CD4-positive, alpha-beta T cell treated with Interleukin-6 for 4 hours (primary cell): ENCODE results near the gene PSMA6.
A peak's percentile ranks its signal among the peaks of the same experiment; 100 is the strongest.
"Not testable (repeated sequence)": the region's sequence is repeated elsewhere in the genome, so short reads cannot be mapped to it uniquely, and the experiment has no call there.

ENCODE experiments used
- DNase-seq: peaks from one replicate; pipeline ENCODE4 v3.0.0-alpha.2; 2020; ENCODE audit warnings: mixed read lengths

Gene PSMA6

DNA sequence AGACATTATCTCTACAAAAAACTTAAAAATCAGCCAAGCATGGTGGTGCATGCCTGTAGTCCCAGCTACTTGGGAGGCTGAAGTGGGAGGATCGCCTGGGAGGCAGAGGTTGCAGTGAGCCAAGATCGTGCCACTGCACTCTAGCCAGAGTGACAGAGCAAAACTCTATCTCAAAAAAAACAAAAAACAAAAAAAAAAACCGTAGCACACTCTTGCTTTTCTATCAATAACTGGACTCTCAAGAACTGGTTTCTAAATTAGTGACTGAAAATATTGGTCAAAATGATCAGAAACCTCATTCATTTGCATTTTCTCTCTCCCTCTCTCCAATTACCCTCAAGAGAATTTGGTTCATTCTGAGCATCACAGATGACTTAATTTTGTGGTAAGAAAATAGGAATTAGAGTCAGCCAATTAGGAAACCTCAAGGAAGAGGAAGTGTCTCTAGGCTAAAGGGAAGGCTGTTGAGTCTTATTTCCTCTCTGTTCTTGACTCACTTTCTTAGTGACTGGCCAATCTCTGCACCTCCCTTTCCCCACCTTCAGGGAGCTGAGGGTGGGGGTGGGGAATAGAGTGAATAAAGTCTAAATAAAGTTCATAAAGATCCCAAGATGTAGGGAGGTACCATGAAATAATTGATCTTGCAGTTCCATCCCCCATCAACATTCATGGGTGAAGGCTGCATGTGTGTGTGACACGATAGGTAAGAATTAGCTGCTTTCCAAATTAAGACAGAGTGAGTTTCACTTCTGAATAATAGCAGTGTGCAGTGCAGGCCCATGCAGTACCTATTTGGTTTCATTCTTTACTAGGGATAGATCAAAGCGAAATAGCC is 6.8 kb upstream of the PSMA6 start:
- peak; percentile 17 for DNase-seq

DNA sequence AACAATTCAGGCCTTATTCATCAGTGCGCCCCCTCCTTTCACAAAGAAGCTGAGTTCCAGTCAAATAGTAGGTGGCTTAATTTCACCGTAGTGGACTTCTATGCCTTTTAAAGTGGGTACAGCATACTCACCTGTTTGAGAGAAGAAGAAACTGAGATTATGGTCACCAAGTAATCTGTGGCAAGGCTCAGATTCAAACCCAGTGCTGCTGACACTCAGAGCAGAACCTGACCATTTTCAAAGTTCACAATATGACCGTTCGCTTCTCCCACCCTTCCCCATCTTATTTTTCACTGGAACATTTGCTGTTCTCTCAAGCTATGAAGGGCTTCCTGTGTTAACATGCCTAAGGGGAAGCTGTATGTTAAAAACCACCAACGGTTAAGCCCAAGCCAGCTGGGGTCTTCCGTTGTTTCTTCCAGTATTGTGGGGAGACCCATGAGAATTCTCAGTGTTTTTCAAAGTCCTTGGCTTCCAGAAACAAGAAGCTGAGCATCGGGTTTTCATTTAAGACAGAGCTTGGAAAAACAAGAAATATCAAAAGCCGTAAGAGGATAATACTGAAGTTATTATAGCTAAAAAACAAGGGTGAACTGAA is 6.1 kb upstream of the PSMA6 start:
- no peak for DNase-seq

DNA sequence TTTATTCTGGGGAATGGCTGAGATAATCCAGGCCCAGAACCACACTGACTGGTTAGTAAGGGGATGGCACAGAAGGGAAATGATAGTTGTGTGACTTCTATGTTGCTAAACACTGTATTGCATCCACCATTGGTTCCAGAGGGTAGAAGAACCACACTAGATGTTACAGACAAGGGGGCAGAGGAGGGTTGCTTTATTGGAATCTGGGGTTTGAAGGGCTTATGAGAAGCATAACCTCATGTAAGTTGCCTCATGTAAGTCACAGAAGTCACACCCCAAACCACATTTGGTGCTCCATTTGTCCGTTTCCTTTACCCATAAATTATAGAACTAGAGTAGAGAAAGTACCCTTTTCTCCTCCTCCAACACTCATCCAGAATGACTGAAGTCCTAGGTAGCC is 5.5 kb upstream of the PSMA6 start:
- DNase-seq: no peak

DNA sequence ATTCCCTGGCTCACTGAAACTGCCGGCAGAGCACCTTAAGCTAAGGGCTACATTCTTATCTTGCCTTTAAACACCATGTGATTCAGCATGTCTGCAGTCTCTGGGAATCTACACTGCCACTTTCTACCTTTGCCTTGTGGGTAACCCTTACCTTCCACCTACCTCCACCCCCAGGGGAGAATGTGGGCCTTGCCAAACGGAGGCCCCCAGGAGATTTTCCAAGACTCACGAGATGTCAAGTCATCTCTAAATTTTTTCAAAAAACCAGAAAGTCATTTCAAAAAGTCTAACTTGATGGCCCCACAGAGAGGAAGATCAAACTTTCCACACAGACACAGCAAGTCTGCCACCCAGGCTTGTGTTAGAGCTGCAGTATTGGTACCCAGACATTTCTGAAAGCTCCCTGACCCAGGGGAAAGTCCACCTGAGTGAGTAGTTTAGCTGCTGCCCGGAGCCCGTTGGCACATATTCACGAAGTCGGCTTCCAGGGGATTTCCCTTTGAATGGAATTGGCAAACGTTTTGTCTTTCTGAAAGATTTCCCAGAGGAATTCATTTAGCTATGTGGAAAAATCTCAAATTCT is 4.7 kb upstream of the PSMA6 start:
- DNase-seq: no peak

DNA sequence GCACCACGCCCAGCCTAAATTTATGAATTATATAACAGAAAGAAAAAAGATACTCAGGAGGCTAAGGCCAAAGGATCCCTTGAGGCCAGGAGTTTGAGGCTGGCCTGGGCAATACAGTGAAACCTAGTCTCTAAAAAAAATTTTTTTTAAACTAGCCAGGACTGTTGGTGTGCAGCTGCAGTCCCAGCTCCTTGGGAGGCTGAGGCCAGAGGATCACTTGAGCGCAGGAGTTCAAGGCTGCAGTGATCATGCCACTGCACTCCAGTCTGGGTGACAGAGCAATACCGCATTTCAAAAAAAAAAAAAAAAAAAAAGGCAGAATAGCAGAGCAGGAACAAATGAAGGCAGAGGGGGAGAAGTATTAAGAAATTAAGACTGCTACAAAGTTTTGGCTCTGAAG is 2.6 kb upstream of the PSMA6 start:
- DNase-seq: no peak

DNA sequence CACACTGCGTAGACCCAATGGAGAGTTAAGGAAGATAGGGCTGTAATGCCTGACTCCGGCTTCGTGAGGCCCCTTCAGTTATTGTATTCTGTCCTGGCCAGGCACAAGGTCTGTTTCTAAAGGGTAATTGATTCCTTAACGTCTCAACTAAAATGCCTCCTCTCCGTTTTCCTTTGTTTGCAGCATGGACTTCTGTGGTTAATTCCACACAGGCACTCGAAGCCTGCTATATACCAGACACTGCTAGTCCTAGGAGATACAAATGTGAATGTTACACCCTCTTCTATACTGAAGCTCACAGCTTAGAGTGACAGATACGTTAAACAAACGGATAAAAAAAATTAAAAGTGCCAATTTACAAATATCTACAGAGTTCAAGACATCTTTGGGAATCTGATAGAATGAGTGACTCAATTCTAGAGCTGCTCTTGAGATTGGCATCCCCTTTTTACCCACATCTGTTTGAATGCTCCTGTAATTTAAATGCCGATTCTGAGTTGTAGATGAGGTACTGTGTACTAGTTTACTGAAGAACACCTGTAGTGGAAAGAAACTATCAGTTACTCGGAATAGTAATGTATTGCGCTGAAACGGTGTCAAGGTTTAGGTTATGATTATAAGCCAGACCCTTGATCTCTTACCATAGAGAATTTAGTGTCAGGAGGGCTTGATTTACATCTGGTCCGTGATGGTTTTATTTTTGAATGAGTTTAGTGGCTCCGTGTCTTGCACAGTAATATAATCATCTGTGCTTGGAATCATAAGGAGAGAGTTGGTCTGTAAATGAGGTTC is 784 bp downstream of the PSMA6 start:
- no peak for DNase-seq

DNA sequence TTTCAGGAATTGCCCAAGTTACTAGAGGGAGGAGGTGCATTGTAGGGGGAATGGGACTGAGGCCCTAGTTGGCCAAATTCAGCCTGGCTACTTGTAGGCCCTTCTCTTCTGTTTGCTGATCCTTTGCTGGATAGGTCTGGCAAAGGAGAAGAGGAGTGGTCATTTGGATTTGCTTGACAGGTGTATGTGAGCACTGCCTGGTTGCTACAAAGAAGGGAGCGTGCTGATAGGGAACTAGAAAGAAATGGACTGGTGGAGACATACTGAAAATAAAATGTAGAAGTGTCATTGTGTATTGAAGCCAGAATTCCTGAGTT is 3.6 kb downstream of the PSMA6 start:
- no peak for DNase-seq

DNA sequence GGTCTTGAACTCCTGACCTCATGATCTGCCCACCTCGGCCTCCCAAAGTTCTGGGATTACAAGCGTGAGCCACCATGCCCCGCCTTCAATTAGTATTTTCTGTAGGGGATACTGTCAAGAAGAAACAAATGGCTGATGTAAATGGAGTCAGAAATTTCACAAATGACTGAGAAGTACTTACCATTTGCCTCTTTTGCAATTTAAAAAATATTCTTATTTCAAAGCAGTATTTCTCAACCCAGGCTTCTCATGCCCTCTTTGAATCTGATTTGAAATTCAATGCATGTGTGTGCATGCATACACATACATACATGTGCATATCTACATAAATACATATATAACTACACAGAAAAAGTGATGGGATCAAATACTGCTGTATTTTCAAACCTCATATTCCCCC is 4.4 kb downstream of the PSMA6 start:
- DNase-seq: no peak

DNA sequence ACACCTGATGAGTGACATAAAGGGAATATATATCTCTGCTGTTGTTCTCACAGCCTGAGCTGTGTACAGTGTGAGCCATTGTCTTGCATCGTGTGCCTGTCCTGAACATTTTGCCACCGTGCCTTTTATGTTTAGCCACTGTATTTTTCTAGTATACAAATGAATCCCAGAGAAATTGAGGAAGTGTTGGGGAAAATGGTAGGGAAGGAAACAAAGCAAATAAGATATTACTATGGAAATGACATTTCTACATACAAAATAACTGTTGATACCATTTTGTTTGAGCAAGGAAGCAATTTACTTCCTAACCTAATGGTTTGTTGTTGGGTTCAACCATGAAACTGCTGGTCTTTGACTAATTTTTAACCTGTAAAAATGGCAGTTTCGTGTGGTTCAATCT is 5.5 kb downstream of the PSMA6 start:
- no peak for DNase-seq

DNA sequence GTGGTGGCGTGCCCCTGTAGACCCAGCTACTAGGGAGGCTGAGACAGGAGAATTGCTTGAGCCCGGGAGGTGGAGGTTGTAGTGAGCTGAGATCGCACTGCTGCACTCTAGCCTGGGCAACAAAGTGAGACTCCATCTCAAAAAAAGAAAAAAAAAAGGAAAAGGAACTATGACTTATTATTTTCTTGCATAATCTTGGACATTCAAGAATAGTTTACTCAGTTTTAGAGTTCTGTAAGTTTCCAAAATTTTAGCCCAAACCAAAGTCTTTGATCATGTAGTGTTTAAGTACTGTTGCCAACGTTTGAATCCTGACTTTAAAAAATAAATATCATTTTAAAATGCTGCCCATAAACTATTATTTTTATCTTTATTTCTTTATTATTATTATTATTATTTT is 6.2 kb downstream of the PSMA6 start:
- DNase-seq: no peak

DNA sequence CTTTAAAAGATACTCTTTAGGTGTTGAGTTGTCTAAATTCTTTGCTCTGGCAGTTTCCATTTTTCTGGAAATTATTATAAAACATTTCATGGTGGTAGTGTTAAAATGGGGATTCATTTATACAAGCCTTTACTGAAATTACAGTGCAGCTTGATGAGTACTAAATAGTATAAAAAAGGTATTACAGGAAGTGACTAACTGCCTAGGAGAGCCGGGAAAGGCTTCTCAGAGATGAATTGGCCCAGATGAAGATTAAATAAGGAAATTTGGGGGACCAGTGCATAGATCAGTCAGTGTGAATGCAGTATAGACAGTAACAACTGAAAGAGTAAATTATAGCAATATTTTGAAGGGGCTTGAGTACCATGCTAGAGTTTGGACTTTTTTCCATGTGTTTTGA is 7.5 kb downstream of the PSMA6 start:
- no peak for DNase-seq

DNA sequence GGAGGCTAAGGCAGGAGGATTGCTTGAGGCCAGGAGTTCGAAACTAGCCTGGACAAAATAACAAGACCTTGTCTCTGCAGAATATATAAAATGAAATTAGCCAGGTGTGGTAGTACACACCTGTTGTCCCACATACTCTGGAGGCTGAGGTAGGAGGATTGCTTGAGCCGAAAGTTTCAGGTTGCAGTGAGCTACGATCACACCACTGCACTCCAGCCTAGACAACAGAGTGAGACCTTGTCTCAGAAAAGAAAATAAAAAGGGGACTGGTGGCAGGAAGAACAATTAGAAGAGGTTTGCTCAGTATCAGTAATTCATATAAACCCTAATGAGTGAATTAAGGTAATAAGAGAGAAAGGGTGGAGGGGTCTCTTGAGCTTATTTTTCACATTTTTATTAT is 8.0 kb downstream of the PSMA6 start:
- DNase-seq: no peak

DNA sequence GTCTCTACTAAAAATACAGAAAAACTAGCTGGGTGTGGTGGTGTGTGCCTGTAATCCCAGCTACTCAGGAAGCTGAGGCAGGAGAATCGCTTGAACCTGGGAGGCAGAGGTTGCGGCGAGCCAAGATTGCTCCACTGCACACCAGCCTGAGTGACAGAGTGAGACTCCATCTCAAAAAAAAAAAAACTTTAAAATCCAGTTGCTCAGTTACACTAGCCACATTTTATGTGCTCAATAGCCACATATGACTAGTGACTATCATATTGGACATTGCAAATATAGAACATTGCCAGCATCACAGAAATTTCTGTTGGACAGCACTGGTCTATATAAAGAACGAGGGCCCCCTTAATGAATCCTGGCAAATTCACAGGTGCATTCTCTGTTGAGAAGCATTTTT is 9.2 kb downstream of the PSMA6 start:
- not testable (repeated sequence) for DNase-seq

DNA sequence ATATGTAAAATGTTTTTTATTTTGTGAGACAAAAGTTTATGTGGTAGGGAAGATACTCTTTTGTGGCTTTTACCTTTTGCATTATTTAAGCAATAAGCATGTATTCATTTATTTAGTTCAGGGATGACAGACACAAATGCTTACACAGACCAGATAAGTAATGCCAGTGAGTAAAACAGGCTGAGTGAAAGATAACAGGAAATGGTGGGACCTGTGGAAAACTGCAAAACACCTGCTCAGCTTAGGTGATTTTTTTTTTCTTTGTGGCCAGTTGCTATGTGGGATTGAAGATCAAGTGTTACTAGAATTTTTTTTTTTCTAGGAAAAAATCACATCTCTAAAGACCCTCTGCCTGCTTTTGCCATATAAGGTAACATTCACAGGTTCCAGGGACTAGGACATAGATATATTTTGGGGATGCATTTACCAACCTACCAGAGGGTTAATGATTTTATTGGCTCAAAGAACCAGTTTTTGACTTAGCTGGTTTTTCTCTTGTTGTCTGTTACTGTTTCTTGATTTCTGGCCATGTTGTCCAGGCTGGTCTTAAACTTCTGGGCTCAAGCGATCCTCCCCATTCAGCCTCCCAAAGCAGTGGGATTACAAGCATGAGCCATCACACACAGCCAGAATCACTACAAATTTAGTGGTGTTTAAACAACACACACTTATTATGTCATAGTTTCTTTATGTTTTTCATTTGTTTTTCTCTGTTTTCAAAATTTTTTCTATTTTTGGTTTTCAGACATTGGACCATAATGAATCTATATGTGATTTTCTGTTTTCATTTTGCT is 9.8 kb downstream of the PSMA6 start:
- DNase-seq: no peak

DNA sequence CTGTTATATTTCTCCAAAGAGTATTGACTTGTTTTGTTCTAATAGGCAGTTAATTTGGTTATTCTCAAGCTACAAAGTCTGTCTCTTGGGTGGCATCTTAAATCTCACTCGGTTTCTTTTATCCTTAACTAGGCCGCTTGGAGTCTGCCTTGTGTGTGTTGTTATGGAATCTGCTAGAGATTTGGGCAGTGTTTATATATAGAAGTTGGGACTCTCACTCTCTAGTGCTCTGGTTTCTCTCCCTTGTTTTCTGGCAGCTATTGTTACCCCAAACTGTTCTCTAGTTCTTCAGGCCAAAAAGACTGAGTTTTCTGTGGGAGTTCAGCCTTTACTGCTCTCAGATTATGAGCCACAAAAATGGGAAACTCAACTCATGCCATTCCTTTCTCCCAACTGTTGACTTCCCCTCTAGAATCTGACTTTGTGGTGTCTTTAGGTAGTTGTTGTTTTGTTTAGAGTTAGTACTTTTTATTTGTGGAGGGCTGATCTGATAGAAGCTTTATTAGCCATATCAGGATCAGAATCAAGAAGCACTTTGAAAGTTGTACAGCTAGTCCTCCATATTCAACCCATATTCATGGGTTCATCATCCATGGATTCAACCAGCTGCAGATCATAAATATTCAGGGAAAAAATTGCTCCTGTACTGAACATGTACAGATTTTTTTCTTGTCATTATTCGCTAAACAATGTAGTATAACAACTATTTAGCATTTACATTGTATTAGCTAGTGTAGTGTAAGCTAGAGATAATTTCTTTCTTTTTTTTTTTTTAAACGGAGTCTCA is 11.2 kb downstream of the PSMA6 start:
- no peak for DNase-seq

DNA sequence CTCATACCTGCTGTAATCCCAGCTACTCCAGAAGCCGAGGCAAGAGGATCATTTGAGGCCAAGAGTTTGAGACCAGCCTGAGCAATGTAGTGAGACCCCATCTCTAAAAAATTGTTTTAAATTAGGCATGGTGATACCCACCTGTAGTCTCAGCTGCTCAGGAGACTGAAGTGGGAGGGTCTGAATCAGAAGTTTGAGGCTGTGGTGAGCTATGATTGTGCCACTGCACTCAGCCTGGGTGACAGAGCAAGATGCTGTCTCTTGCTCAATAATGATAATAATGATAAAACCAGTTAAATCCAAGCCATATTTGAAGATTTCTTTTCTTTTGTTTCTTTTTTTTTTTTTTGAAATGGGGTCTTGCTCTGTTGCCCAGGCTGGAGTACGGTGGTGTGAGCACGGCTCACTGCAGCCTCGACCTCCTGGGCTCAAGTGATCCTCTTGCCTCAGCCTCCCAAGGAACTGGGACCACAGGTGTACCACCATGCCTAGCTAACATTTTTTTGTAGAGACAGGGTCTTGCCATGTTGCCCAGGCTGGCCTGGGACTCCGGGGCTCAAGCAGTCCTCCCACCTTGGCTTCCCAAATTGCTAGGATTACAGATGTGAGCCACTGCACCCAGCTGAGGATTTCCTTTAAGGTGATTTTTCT is 12.8 kb downstream of the PSMA6 start:
- DNase-seq: no peak

DNA sequence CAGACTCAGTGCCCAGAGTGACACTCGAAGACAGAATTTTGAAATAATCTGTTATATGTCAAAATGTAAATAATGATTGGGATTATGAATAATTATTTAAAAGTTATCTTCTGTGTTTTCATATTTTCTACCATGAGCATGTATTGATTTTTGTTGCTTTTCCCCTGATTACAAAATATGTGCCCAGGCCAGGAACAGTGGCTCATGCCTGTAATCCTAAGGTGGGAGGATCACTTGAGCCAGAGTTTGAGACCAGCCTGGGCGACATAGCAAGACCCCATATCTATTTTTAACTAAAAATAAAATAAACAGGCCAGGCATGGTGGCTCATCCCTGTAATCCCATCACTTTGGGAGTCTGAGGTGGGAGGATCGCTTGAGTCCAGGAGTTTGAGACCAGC is 13.5 kb downstream of the PSMA6 start:
- DNase-seq: no peak

DNA sequence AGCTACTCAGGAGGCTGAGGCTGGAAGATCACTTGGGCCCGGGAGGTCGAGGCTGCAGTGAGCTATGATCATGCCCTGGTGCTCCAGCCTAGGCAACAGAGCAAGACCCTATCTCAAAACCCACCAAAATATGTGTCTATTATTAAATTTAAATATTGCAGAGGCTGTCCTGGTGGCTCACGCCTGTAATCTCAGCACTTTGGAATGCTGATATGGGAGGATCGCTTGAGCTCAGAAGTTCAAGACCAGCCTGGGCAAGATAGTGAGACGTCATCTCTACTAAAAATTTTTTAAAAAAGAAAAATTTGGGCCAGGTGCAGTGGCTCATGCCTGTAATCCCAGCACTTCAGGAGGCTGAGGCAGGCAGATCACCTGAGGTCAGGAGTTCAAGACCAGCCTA is 13.9 kb downstream of the PSMA6 start:
- no peak for DNase-seq

DNA sequence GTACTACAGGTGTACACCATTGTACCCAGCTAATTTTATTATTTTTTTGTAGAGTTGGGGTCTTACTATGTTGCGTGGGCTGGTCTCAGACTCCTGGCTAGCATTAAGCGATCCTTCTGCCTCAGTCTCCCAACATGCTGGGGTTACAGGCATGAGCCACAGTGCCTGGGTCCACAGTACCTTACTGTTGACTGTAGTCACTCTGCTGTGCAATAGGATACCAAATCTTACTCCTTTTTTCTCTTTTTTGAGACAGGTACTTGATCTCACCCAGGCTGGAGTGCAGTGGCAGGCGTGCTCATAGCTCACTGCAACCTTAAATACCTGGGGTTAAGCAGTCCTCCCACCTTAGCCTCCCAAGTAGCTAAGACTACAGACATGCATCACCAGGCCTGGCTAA is 25.6 kb downstream of the PSMA6 start:
- DNase-seq: no peak

DNA sequence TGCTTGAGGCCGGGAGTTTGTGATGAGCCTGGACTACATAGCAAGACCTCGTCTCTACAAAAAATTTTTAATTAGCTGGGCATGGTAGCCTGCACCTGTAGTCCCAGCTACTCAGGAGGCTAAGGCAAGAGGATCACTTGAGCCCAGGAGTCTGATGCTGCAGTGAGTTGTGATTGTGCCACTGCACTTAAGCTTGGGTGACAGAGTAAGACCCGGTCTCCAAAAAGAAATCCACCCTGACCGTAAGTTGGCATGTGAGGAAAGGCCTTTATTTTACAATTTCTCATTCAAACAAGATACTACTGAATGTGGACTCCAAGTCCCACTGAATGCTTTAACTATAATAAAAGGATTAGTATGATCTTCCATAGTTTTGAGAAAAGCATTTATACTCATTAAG is 27.3 kb downstream of the PSMA6 start:
- no peak for DNase-seq

DNA sequence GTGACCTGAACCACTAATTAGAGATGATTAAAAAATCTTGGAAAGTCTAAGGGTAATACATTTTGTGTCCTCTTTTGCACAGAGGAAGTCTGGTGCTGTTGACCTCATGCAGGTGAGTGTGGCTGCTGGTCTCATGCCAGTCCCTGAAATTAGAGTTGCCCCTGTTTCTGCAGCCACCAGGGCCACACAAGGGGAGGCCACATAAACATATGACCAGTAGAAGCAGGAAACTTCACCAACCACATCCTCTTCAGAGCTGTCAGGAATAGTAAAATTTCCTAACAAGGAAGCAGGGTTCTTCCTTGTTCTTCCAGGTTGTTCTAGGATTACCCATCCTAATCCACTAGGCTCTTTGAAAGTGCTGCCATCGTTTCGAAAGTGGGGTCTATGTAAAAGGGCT is 28.3 kb downstream of the PSMA6 start:
- DNase-seq: no peak

DNA sequence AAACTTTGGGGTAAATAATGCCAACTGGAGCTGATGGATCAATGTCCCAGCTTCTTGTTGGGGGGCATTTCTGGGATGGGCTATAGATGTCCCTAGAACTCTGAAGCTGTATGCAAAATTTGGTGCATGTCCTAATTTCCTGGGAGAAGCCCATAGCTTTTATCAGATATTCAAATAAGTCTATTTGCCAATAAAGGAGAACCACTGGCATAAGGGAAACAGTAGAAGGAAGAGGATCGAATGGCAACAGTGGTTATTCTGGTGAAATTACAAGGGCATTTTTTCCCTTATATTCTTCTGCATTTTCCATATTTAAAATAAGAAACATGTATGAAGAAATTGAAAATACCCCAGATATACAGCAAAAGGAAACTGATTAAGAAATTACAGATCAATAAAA is 34.2 kb downstream of the PSMA6 start:
- DNase-seq: no peak
